WTC11 (cell line): ENCODE measurements around the gene IYD.

Source experiments
- CBFB ChIP-seq: sonication (generic); formaldehyde crosslinking; IDR thresholded peaks from 2 replicates; pipeline ENCODE4 v1.8.1; 2022; ENCODE audit warnings: mild to moderate bottlenecking, low read depth, missing genetic modification reagents
- JUN ChIP-seq: sonication (generic); formaldehyde crosslinking; IDR thresholded peaks from 2 replicates; pipeline ENCODE4 v1.8.0; 2023; ENCODE audit warnings: mild to moderate bottlenecking, missing genetic modification reagents
- NR2C2 ChIP-seq: sonication (generic); formaldehyde crosslinking; IDR thresholded peaks from 2 replicates; pipeline ENCODE4 v1.8.0; 2022; ENCODE audit warnings: mild to moderate bottlenecking, missing genetic modification reagents
- ZNF317 ChIP-seq: sonication (generic); formaldehyde crosslinking; IDR thresholded peaks from 2 replicates; pipeline ENCODE4 v1.8.1; 2023; ENCODE audit warnings: low read depth, mild to moderate bottlenecking, moderate library complexity, missing genetic modification reagents, borderline replicate concordance
- TF ChIP-seq, protein P1 (sequence below): fragments of 200-600 bp; IDR thresholded peaks from 2 replicates; pipeline ENCODE4 v1.8.0; 2022; ENCODE audit warnings: antibody characterized with exemption
- TF ChIP-seq, protein P2 (sequence below): sonication (generic); formaldehyde crosslinking; IDR thresholded peaks from 2 replicates; pipeline ENCODE4 v1.8.0; 2023; ENCODE audit warnings: missing genetic modification reagents
- TF ChIP-seq, protein P3 (sequence below): sonication (generic); formaldehyde crosslinking; IDR thresholded peaks from 2 replicates; pipeline ENCODE4 v1.8.1; 2022; ENCODE audit warnings: mild to moderate bottlenecking, missing genetic modification reagents, moderate library complexity, borderline replicate concordance
- TF ChIP-seq, protein P4 (sequence below): sonication (generic); formaldehyde crosslinking; IDR thresholded peaks from 2 replicates; pipeline ENCODE4 v1.8.0; 2022; ENCODE audit warnings: missing genetic modification reagents
- TF ChIP-seq, protein P5 (sequence below): sonication (generic); formaldehyde crosslinking; IDR thresholded peaks from 2 replicates; pipeline ENCODE4 v1.8.1; 2023; ENCODE audit warnings: mild to moderate bottlenecking, missing genetic modification reagents

DNA sequence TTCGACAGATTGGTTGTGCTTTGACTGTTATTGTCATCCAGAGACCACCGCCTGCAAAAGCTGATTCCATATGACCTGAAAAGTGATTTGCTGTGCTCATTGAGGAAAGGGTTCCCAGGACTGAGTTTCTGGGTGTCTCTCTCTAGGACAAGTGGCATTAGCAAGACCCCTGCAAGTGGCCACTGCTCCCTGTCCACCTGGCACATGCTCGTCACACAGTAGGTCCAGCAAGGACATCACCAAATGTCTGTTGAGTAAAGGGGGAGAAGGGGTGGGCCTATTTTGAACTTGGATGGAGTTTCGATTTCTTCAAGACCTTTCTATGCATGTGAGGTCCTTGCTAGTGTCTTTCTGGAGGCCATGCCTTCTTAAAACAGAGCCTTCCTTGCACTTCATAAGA is 48.9 kb upstream of the IYD start:
- TF ChIP-seq, protein P1, sequence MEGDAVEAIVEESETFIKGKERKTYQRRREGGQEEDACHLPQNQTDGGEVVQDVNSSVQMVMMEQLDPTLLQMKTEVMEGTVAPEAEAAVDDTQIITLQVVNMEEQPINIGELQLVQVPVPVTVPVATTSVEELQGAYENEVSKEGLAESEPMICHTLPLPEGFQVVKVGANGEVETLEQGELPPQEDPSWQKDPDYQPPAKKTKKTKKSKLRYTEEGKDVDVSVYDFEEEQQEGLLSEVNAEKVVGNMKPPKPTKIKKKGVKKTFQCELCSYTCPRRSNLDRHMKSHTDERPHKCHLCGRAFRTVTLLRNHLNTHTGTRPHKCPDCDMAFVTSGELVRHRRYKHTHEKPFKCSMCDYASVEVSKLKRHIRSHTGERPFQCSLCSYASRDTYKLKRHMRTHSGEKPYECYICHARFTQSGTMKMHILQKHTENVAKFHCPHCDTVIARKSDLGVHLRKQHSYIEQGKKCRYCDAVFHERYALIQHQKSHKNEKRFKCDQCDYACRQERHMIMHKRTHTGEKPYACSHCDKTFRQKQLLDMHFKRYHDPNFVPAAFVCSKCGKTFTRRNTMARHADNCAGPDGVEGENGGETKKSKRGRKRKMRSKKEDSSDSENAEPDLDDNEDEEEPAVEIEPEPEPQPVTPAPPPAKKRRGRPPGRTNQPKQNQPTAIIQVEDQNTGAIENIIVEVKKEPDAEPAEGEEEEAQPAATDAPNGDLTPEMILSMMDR = no peak
- no peak for TF ChIP-seq ZNF317 (CRISPR knock-in tag)
- TF ChIP-seq, protein P2, sequence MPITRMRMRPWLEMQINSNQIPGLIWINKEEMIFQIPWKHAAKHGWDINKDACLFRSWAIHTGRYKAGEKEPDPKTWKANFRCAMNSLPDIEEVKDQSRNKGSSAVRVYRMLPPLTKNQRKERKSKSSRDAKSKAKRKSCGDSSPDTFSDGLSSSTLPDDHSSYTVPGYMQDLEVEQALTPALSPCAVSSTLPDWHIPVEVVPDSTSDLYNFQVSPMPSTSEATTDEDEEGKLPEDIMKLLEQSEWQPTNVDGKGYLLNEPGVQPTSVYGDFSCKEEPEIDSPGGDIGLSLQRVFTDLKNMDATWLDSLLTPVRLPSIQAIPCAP = no peak
- TF ChIP-seq NR2C2 = no peak
- TF ChIP-seq, protein P3, sequence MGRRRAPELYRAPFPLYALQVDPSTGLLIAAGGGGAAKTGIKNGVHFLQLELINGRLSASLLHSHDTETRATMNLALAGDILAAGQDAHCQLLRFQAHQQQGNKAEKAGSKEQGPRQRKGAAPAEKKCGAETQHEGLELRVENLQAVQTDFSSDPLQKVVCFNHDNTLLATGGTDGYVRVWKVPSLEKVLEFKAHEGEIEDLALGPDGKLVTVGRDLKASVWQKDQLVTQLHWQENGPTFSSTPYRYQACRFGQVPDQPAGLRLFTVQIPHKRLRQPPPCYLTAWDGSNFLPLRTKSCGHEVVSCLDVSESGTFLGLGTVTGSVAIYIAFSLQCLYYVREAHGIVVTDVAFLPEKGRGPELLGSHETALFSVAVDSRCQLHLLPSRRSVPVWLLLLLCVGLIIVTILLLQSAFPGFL (CRISPR knock-in tag) = no peak
- TF ChIP-seq JUN = no peak
- TF ChIP-seq, protein P4, sequence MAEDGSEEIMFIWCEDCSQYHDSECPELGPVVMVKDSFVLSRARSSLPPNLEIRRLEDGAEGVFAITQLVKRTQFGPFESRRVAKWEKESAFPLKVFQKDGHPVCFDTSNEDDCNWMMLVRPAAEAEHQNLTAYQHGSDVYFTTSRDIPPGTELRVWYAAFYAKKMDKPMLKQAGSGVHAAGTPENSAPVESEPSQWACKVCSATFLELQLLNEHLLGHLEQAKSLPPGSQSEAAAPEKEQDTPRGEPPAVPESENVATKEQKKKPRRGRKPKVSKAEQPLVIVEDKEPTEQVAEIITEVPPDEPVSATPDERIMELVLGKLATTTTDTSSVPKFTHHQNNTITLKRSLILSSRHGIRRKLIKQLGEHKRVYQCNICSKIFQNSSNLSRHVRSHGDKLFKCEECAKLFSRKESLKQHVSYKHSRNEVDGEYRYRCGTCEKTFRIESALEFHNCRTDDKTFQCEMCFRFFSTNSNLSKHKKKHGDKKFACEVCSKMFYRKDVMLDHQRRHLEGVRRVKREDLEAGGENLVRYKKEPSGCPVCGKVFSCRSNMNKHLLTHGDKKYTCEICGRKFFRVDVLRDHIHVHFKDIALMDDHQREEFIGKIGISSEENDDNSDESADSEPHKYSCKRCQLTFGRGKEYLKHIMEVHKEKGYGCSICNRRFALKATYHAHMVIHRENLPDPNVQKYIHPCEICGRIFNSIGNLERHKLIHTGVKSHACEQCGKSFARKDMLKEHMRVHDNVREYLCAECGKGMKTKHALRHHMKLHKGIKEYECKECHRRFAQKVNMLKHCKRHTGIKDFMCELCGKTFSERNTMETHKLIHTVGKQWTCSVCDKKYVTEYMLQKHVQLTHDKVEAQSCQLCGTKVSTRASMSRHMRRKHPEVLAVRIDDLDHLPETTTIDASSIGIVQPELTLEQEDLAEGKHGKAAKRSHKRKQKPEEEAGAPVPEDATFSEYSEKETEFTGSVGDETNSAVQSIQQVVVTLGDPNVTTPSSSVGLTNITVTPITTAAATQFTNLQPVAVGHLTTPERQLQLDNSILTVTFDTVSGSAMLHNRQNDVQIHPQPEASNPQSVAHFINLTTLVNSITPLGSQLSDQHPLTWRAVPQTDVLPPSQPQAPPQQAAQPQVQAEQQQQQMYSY (CRISPR knock-in tag) = no peak
- no peak for TF ChIP-seq CBFB
- TF ChIP-seq, protein P5, sequence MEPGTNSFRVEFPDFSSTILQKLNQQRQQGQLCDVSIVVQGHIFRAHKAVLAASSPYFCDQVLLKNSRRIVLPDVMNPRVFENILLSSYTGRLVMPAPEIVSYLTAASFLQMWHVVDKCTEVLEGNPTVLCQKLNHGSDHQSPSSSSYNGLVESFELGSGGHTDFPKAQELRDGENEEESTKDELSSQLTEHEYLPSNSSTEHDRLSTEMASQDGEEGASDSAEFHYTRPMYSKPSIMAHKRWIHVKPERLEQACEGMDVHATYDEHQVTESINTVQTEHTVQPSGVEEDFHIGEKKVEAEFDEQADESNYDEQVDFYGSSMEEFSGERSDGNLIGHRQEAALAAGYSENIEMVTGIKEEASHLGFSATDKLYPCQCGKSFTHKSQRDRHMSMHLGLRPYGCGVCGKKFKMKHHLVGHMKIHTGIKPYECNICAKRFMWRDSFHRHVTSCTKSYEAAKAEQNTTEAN (CRISPR knock-in tag) = no peak
